Upper lobe of left lung (tissue), 4 donors: ENCODE measurements around the gene KLK5.

ENCODE experiments used
- POLR2AphosphoS5 ChIP-seq, 2 donors: sonication (generic); formaldehyde crosslinking; IDR thresholded peaks; one replicate each; pipeline ENCODE4 v1.5.1; 2017; ENCODE audit warnings: antibody characterized with exemption in 2 of 2
- TF ChIP-seq, protein P1 (sequence below), 6 experiments: fragments of 450-650 bp in 4 of 6; fragments of 200-600 bp in 2 of 6; sonication (generic) in 2 of 6; IDR thresholded peaks; one replicate each; pipeline ENCODE4 v1.5.1; 2016 to 2019; ENCODE audit warnings: antibody characterized with exemption in 6 of 6

DNA sequence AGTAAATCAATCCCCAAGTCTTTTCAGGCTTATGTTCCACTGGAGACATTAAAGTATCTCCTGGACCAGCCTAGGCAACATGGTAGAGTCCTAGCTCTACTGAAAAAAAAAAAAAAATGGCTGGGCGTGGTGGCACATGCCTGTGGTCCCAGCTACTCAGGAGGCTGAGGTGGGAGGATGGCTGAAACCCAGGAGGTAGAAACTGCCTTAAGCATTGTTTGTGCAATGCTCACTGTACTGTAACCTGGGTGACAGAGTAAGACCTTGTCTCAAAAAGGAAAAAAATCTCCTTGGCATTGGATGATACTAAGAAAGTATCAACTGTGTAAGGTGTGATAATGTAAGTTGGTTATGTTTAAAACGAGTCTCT, 39.8 kb upstream of the KLK5 start:
- no peak for TF ChIP-seq POLR2AphosphoS5 (IDR thresholded peaks at IDR 0.05)
- TF ChIP-seq, protein P1, sequence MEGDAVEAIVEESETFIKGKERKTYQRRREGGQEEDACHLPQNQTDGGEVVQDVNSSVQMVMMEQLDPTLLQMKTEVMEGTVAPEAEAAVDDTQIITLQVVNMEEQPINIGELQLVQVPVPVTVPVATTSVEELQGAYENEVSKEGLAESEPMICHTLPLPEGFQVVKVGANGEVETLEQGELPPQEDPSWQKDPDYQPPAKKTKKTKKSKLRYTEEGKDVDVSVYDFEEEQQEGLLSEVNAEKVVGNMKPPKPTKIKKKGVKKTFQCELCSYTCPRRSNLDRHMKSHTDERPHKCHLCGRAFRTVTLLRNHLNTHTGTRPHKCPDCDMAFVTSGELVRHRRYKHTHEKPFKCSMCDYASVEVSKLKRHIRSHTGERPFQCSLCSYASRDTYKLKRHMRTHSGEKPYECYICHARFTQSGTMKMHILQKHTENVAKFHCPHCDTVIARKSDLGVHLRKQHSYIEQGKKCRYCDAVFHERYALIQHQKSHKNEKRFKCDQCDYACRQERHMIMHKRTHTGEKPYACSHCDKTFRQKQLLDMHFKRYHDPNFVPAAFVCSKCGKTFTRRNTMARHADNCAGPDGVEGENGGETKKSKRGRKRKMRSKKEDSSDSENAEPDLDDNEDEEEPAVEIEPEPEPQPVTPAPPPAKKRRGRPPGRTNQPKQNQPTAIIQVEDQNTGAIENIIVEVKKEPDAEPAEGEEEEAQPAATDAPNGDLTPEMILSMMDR (IDR thresholded peaks at IDR 0.05): no peak
